Measurements from ENCODE around the gene WDR6. TPM values are rescaled to one million over a fixed set of nuclear protein-coding genes. Genes with fewer than 3 reads are reported as not detected.
"Not testable (repeated sequence)": the region's sequence is repeated elsewhere in the genome, so short reads cannot be mapped to it uniquely, and the experiment has no call there.

Gene WDR6
- total RNA-seq, 1 donor from 2014 or later = 99.6 TPM

DNA sequence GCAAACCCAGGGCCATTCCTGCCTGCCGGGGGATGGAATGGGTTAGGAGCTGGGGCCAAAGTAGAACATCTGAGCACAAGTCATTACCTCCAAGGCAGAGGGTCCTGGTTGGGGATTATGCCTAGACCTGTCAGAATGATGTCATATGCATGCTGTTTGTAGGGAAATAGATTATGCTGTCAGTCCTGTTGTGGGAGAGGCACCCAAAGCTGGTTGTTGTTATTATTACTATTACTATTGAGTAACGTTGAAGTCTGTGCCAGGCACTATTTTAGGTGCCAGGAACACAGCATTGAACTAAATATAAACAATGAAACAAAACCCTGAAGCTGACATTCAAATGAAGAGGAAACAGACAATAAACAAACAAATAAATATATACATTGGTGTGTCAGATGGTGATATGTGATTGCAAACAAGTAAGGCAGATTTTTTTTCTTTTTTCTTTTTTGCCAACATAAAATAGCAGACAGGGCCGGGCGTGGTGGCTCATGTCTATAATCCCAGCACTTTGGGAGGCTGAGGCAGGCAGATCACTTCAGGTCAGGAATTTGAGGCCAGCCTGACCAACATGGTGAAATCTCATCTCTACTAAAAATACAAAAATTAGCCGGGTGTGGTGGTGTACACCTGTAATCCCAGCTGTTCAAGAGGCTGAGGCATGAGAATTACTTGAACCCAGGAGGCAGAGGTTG, 15.2 kb upstream of the WDR6 start:
- no peak for DNase-seq (ENCODE audit: low read depth in 2 of 2)

DNA sequence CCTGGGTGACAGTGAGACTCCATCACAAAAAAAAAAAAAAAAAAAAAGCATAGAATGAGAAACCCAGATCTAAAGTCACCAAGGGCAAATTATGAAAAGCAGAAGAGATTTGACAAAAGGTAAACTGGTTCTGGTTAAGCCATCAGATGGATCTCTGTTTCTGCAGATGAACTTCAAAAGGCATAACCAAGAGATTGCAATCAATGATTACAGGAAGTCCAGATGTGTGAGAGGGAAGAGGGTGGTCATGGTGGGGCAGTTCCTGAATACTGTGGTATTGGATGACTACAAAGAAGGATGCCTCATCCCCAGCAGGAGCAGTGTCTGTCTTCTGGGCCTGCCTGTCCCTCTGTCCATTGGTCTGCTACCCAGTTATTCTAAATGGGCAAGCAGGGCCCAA, 13.4 kb upstream of the WDR6 start:
- no peak for DNase-seq (ENCODE audit: low read depth in 2 of 2)

DNA sequence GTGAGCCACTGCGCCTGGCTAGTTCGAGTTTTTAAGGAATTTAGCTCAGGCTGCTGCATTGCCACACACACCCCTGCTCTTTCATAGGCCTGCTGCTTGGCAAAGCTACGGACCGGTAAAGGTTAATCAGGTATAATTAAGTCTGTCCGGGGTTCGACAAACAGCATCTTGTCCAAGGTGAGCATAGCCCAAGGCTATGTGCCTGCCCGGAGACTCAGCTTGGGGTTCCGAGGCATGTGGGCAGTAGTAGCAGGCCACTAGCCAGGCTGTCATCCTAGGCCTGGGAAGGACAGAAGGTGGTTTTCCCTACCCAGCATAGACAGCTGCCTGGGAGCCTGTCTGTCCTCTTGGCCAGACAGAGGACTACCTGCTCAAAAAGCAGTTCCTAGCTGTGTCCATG, 10.6 kb upstream of the WDR6 start:
- no peak for DNase-seq (ENCODE audit: low read depth in 2 of 2)

DNA sequence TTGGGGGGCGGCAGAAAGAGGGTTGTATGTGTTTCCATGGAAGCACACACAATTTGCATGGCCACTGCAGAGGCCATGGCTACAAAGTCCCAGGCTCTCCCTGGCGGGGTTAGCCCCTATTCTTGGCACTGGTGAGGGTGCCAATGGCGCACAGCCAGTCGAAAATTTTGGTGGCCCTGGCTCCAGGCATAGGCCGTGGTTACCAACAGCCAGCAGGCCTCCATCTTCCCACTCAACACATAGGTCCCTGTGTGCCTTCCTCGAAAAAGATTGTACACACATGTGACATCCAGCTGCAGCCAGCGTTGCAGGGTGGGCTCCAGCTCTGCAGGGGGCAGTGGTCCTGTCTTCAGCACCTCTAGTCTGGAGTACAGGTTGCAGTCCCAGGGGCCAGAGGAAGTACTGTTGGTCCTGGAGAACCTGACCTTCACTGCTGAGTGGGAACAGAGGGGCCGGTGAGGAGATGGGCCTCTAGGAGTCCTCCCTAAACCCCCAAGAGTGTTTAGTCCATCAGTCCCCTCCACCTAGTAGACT, 10.0 kb upstream of the WDR6 start:
- DNase-seq (ENCODE audit: low read depth in 2 of 2) = no peak

DNA sequence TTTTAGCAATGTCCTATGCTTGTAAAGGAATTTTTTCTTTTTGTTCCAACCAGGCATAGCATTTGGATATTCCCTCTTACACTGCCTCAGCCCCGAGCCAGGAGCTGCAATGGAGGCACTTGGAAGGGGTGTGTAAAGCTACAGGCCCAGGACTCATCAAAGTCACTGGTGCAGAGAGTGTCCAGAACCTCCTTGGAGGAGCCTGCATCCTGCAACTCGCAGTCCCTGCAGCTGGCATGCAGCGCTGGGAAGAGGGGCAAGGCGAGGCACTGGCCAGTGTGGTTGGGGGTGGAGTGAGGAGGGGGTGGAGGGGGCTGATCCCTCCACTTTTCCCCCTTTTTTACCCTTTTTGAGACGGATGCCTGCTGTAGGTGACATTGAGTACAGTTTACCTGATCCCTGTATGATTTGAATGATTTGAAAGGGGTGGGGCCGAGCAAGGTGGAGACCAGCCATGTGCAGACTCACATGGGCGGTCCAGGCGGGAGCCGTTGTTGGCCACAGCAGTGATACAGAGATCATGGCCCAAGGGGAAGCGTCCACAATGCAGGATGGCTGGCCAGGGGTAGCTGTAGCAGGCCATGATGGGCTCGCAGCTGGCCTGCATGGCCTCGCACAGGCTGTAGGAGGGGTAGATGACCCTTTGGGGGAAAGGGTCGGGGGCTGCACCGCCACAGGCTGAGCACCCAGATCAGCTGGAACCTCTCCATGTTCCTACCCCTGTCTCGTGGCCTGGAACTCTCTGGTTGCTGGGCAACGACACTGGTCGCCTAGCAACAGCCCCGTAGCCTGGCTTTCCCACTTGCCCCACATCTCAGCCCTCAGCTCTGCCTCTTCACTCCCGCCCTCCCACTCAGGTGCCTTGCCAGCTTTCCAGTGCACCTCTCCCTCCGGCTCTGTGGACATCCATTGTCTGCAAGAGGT, 9.2 kb upstream of the WDR6 start:
- no peak for DNase-seq (ENCODE audit: low read depth in 2 of 2)

DNA sequence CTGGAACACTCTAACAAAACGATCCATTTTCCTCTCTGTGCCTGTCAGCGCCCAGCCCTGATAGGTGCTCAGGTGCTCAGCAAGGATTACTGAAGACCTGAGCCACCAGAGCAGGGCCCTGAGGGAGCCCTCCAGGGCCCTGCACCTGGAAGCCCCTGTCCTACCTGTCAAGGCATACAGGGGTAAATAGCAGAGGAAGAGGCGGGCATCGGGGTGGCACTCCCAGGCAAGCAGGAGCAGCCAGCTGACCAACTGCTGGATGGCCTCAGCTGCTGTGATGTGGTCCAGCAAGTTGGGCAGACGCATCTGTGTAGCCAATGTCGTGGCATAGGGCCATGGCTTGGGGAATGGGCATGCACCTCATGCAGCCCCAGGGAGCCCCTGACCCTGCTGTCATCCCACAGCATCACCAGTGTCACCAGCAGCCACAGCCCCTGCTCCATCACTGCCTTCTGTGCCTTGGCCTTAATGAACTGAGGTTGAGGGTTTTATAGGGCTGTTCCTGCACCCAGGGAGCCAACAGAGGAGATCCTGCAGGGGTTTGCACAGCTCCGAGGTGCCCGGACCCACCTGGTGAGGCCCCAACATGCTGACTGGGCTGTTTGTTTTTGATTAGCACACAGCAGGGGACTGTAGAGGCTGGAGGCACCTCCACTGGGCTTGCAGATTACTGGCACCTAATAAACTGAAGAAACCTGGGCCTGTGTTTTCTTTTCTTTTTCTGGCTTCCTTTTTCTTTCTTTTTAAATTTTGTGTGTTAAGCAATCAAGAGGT, 7.9 kb upstream of the WDR6 start:
- DNase-seq (ENCODE audit: low read depth in 2 of 2) = no peak

DNA sequence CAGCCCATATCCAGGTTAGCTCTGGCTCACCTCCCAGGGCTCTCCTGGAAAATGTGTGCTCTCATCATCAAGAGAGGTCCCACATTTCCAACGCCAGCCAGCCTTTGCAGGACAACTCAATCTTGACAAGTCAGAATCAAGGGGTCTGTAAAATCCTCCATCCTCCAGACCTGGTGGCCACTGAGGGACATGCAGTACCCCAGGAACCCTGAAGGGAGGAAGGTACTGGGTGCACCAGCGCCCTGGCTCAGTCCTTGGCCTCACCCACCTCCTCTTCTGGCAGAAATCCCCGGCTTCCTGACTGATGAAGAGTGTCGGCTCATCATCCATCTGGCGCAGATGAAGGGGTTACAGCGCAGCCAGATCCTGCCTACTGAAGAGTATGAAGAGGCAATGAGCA, 6.0 kb upstream of the WDR6 start:
- no peak for DNase-seq (ENCODE audit: low read depth in 2 of 2)

DNA sequence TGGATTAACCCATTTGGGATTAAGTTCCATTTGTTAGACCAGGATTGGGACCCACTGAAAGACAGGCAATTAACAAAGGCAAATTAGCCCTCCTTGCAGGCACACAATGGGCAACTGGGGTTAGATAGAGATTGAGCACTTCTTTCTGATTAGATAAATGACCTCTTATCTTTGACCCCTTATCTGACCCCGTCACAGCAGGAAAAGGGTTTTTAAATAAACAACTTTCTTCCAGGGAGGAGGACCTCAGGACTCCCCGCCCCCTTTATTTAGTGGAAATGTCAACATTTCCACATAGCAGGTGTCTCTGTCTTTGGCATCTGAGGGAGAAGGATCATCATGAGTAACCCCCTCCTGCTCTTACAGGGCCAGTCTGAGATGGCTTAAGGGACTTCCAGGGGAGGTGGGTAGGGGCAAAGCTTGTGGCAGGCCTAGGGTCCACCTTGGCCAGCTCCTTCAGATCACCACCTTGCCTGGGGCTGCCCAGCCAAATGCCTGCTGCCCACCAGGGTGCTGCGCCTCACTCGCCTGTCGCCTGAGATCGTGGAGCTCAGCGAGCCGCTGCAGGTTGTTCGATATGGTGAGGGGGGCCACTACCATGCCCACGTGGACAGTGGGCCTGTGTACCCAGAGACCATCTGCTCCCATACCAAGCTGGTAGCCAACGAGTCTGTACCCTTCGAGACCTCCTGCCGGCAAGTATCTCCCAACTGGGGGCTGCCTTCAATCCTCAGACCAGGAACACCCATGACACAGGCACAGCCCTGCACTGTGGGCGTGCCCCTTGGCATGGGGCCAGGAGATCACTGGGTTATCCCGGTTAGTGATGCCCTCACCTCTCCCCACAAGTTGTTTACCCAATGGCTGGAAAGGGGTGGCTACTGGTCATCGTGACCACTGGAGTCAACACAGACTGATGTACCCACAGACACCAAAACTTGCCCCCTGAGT, 2.6 kb upstream of the WDR6 start:
- DNase-seq (ENCODE audit: low read depth in 2 of 2) = no peak

DNA sequence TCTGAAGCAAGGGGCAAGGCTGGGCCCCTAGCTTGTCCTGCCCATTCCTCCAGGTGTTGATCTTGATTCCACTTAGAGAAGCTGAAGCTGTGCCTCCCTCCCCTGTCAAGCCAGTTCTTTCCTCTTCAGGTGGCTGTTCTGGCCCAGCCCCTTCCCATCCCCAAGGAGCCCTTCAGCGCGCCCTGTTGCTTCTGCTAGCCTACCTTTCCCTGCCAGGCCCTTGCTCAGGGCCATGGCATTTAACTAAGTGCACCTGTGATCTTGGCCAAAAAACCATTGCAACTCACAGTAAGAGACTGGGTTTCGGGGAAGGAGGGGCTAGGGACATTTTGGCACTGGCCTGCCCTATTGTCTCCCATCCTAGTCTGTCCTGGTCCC, 1.9 kb upstream of the WDR6 start:
- DNase-seq (ENCODE audit: low read depth in 2 of 2) = no peak

DNA sequence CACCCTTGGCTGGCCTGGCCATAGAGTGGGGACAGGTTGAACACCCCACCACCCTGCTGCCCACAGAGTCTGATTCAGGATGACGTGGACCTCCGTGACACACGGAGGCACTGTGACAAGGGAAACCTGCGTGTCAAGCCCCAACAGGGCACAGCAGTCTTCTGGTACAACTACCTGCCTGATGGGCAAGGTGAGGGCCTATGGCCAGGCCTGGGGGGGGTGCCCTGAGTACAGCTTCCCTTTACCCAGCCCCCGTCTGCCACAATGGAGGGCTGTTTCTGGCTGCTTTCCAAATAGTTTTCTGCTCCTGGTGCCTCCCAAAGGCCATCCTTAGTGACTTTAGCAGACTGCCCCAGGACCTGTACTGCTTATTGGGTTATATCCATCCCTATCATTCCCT, 1.2 kb upstream of the WDR6 start:
- no peak for DNase-seq (ENCODE audit: low read depth in 2 of 2)

DNA sequence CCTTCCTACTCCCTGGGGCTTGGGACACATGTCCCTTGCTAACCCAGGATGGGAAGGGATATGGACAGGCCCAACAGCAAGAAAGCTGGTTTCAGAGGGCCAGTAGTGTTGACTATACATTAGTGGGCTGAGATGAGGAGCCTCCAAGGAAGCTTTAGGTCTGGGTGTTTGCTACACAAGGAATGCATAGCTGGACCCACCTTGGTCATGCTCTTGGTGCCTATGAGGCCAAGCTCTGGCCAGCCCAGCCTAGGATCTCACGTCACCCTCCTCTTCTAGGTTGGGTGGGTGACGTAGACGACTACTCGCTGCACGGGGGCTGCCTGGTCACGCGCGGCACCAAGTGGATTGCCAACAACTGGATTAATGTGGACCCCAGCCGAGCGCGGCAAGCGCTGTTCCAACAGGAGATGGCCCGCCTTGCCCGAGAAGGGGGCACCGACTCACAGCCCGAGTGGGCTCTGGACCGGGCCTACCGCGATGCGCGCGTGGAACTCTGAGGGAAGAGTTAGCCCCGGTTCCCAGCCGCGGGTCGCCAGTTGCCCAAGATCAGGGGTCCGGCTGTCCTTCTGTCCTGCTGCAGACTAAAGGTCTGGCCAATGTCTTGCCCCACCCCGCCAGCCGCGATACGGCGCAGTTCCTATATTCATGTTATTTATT, 653 bp upstream of the WDR6 start:
- peak; percentile 58 to 72 for DNase-seq (ENCODE audit: low read depth in 2 of 2)

DNA sequence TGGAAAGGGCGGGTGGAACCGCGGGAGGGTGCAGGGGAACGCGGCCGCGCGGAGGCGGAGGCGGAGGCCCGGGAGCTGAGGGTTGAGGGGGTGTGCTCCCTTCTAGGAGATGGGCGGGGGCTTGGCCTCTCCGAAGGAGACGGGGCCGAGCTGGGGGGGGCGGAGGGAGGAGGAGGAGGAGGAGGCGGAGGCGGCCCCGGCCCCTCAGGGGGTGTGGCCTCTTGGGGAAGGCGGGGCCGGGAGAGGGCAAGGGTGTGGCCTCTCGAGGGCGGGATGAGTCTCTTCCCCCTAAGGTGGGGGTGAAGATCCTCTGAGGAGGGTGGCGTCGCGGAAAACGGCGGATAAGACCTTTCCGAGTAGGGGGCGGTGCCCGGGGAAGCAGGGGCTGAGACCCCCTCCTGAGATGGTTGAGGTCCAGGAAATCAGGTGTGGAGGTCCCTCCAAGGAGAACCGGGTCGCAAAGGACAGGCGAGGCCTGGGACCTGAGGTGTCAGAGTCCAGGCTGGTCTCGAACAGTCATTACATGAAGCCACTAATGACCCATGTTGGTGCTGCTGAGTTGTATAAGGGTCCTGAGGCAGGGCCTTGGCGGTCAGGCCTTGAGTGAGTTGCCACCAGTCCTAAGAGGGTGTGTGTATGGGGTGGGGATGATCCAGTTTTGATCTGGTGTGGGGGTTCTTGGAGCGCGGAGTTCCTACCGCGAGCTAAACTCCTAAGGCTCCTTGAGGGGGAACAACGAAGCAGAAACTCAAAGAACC, 759 bp downstream of the WDR6 start:
- DNase-seq (ENCODE audit: low read depth in 2 of 2) = peak; percentile 58 to 84

DNA sequence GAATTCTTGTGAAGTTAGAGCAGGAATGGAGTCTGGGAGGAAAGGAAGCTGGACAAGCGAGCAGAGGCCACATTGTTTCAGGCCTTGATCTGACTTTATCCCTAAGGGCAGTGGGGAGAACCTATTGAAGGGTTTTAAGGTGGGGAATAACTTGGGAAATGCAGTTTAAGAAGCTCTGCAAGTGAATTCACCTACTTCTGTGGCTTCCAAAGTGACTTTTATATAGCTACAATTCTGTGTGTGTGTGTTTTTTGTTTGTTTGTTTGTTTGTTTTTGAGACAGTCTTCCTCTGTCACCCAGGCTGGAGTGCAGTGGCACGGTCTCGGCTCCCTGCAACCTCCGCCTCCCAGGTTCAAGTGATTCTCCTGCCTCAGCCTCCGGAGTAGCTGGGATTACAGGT, 1.4 kb downstream of the WDR6 start:
- not testable (repeated sequence) for DNase-seq (ENCODE audit: low read depth in 2 of 2)

DNA sequence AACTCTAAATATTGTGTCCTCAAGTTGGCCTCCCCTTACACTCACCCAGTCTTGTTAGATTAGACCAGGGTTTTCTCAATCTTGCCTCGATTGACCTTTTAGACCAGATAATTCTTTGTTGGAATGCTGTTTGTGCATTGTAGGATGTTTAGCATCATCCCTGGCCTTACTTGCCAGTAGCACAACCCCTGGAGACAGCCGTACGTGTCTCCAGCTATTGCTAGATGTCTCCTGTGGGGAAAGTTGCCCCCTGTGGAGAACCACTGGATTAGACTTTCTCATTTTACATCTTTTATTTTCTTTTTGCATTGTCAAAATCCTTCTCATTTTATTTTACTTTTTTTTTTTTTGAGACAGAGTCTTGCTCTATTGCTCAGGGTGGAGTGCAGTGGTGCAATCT, 2.2 kb downstream of the WDR6 start:
- no peak for DNase-seq (ENCODE audit: low read depth in 2 of 2)

DNA sequence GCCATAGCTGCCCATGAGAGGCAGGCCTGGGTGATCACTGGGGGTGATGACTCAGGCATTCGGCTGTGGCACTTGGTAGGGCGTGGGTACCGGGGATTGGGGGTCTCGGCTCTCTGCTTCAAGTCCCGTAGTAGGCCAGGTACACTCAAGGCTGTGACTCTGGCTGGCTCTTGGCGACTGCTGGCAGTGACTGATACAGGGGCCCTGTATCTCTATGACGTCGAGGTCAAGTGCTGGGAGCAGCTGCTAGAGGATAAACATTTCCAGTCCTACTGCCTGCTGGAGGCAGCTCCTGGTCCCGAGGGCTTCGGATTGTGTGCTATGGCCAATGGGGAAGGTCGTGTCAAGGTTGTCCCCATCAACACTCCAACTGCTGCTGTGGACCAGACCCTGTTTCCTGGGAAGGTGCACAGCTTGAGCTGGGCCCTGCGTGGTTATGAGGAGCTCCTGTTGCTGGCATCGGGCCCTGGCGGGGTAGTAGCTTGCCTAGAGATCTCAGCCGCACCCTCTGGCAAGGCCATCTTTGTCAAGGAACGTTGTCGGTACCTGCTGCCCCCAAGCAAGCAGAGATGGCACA, 5.3 kb downstream of the WDR6 start:
- no peak for DNase-seq (ENCODE audit: low read depth in 2 of 2)

DNA sequence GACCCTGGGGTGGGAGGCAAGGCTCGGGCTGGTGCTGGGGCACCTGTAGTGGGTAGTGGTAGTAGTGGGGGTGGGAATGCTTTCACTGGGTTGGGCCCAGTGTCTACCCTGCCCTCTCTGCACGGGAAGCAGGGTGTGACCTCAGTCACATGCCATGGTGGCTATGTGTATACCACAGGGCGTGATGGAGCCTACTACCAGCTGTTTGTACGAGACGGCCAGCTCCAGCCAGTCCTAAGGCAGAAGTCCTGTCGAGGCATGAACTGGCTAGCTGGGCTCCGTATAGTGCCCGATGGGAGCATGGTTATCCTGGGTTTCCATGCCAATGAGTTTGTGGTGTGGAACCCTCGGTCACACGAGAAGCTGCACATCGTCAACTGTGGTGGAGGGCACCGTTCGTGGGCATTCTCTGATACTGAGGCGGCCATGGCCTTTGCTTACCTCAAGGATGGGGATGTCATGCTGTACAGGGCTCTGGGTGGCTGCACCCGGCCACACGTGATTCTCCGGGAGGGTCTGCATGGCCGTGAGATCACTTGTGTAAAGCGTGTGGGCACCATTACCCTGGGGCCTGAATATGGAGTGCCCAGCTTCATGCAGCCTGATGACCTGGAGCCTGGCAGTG, 6.0 kb downstream of the WDR6 start:
- DNase-seq (ENCODE audit: low read depth in 2 of 2) = no peak

DNA sequence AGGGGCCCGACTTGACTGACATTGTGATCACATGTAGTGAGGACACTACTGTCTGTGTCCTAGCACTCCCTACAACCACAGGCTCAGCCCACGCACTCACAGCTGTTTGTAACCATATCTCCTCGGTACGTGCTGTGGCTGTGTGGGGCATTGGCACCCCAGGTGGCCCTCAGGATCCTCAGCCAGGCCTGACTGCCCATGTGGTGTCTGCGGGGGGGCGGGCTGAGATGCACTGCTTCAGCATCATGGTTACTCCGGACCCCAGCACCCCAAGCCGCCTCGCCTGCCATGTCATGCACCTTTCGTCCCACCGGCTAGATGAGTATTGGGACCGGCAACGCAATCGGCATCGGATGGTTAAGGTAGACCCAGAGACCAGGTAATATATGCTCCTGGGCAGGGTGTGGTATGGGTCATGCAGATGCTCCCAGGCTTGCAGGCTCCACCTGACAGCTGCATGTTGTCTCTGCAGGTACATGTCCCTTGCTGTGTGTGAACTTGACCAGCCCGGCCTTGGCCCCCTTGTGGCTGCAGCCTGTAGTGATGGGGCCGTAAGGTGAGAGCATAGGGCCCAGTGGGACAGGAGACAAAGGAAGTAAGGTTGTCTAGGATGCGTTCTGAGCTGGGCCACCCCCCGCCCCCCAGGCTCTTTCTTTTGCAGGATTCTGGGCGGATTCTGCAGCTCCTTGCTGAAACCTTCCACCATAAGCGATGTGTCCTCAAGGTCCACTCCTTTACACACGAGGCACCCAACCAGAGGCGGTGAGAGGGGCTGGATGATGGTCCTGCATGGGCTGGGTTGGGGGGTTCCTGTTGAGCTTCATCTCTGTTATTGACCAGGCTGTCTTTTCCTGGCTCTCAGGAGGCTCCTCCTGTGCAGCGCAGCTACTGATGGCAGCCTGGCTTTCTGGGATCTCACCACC, 6.8 kb downstream of the WDR6 start:
- peak; percentile 52 to 66 for DNase-seq (ENCODE audit: low read depth in 2 of 2)

DNA sequence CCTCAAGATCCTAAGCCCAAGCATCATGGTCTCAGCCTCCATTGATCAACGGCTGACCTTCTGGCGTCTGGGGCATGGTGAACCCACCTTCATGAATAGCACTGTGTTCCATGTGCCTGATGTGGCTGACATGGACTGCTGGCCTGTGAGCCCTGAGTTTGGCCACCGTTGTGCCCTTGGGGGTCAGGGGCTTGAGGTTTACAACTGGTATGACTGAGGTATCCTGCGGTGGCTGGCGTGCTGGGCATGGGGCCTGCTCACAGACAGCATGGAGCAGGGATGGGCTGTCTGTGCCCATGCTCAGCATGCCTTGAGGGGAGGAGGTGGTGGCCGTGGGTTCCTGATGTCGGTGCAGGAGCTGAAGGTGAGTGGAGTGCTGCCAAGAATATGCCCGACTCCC, 7.9 kb downstream of the WDR6 start:
- DNase-seq (ENCODE audit: low read depth in 2 of 2) = no peak
